HG03139 (cell line): ENCODE results near the gene GSTA3.
"Not testable (repeated sequence)": the region's sequence is repeated elsewhere in the genome, so short reads cannot be mapped to it uniquely, and the experiment has no call there.

Experiments
- ATAC-seq: cut with Tn5 transposase; IDR thresholded peaks from one replicate; pipeline ENCODE4 v1.9.1; 2021; ENCODE audit not compliant: unreplicated experiment

Gene GSTA3

GRCh38 chr6:52909531-52909930 lies at the start of gene GSTA3:
TSS of gene GSTA3 (minus strand) at chr6:52909698. CDS start at chr6:52905834, 3,864 bp downstream.
- no peak for ATAC-seq

GRCh38 chr6:52958546-52959255 lies 49.2 kb upstream of the GSTA3 start:
- no peak for ATAC-seq

DNA sequence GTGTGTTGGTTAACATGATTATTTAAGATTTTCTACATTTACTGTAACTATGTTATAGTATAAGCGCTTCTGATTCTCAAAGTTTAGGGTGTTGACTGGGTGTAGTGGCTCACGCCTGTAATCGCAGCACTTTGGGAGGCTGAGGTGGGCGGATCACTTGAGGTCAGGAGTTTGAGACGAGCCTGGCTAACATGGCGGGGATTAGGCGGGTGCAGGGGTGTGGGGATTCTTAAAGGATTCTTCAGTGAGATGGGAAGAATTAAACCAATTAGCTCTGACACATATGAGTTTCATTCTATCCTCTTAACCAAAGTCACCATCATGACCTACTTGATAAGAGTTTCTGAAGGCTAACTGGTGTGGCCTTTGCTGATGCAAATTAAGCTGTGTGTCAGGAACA lies 46.4 kb upstream of the GSTA3 start:
- no peak for ATAC-seq

GRCh38 chr6:52953911-52954839 lies 44.7 kb upstream of the GSTA3 start:
- ATAC-seq, result no peak

GRCh38 chr6:52946306-52946705 lies 36.8 kb upstream of the GSTA3 start:
- ATAC-seq, result no peak

DNA sequence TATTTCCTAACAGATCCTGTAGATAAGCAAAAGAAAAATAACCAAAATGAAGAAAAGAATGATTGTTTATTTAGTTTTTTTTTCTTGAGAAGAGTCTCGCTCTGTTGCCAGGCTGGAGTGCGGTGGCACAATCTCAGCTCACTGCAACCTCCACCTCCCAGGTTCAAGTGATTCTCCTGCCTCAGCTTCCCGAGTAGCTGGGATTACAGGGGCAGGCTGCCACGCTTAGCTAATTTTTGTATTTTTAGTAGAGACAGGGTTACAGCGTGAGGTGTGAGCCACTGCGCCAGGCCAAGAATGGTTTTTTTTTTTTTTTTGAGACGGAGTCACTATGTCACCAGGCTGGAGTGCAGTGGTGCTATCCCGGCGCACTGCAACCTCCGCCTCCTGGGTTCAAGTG lies 33.3 kb upstream of the GSTA3 start:
- ATAC-seq, result not testable (repeated sequence)

DNA sequence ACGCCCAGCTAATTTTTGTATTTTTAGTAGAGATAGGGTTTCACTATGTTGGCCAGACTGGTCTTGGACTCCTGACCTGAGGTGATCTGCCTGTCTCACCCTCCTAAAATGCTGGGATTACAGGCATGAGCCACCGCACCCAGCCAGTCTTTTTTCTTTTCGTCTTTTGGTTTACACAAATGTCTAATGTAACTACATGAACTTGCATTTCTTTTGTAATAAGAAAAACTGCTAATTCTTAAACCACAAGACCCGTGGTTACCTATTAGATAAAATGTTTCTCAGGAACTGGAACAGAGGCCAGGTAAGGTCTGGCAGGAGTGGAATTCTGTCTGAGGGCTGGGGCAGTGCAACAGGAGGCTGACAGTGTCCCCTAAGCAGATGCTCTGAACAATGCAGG lies 32.7 kb upstream of the GSTA3 start:
- ATAC-seq, result no peak

DNA sequence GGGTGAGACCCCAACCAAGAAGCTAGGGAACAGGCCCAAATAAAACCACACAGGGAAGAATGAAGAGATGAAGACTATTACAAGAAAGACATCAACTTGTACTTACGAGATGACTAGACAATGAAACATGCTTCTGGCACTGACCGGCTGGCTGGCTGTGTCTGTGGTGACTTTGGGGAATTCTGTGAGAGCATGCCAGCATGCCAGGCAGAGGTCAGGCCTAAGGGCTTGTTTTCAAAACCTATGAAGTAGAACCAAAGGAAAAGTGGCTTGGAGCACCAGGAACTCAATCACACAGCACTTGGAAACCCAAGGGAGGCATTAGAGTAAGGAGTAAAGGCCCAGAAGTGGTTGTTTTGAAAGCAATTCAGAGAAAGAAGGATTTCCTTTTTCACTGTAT lies 28.4 kb upstream of the GSTA3 start:
- ATAC-seq, result no peak

GRCh38 chr6:52933778-52934177 lies 24.3 kb upstream of the GSTA3 start:
- ATAC-seq, result no peak

GRCh38 chr6:52931351-52931750 lies 21.9 kb upstream of the GSTA3 start:
- ATAC-seq, result no peak

- ATAC-seq, result no peak
These were observed 20.0 kb upstream of the GSTA3 start for GRCh38 chr6:52929321-52930164.

DNA sequence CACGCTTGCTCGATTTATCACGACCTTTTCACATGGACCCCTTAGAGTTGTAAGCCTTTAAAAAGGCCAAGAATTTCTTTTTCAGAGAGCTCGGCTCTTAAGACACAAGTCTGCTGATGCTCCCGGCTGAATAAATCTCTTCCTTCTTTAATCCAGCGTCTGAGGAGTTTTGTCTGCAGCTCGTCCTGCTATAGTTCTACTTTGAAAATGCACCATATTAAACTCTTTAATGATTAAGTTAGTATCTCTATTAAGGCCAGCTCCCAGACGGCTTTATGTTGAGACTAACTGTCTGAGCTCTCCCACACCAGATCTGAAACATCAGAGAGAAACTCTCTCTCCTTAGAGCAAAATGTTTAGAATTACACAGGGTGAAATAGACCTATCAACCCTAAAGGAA lies 18.0 kb upstream of the GSTA3 start:
- no peak for ATAC-seq

GRCh38 chr6:52925919-52926792 lies 16.7 kb upstream of the GSTA3 start:
- no peak for ATAC-seq

DNA sequence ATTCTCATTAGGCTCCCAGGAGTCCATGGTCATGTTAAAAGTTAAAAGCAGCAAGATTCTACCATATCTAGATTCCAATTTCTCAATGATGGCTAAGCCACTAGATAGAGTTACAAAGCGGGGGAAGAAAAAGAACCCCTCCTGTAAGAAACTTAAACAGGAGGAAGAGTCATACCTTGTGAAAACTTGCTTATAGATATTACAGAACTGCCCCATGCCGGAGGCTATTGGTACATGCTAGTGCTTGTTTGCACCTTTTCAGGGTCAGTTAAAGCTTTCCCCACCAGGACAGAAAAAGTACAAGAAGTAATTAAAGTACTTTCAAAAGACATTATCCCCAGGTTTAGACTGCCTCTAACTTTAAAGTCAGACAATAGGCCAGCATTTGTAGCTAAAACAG lies 15.5 kb upstream of the GSTA3 start:
- no peak for ATAC-seq

GRCh38 chr6:52923689-52924088 lies 14.2 kb upstream of the GSTA3 start:
- ATAC-seq, result not testable (repeated sequence)

DNA sequence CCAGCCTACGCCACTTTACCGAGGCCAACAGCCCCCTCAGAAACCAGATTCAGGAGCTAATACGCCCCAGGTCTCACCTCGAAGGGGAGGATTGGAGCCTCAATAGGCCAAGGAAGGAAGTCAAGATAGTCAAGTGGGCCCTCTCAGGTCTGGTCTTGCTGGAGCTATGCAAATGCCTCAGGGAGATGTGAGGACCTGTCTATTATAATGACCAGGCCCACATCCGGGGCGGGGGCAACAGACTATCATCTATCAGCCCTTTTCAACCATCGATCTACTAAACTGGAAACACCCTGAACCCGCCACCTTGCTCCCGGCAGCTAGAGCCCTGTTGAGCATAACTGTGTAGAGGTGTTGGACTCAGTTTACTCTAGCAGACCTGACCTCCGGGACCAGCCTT lies 12.7 kb upstream of the GSTA3 start:
- ATAC-seq, result no peak

- ATAC-seq, result no peak
These were observed 12.2 kb upstream of the GSTA3 start for GRCh38 chr6:52921743-52922142.

GRCh38 chr6:52919511-52919910 lies 10.0 kb upstream of the GSTA3 start:
- not testable (repeated sequence) for ATAC-seq

DNA sequence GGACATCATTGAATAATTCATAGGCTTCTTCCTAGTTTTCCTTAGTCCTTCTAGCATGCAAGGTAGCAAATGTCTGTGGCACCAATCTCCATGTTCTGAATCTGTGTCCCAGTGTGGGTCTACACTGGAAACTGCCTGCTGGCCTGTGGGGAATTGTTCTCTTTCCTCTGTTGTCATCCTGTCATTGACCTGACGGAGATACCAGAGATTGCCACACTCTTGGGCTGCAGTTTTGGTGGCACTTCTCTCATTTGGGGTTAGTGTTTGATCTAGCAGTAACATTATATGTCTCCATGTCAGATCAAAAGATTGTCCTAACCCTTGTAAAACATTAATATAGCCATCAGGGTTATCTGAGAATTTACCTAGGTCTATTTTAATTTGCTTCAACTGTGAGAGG lies 9.3 kb upstream of the GSTA3 start:
- ATAC-seq, result not testable (repeated sequence)

GRCh38 chr6:52918027-52918686 lies 8.7 kb upstream of the GSTA3 start:
- not testable (repeated sequence) for ATAC-seq
